H9 (cell line): ENCODE results near the gene RRBP1. TPM values are rescaled to one million over a fixed set of nuclear protein-coding genes. Genes with fewer than 3 reads are reported as not detected.

Experiments used
- DNase-seq: peaks from one replicate; pipeline ENCODE4 v3.0.0-alpha.2; 2017
- H2AFZ ChIP-seq: one replicate; pipeline ENCODE4 v1.6.1; 2013; ENCODE audit warnings: mild to moderate bottlenecking, low read length, control low read depth, moderate library complexity
- H2AK5ac ChIP-seq: 2 replicates; pipeline ENCODE4 v1.6.1; 2013; ENCODE audit warnings: low read length, control low read depth, mixed read lengths; ENCODE audit not compliant: insufficient read length
- H2BK120ac ChIP-seq: one replicate; pipeline ENCODE4 v1.6.1; 2013; ENCODE audit warnings: low read depth, mild to moderate bottlenecking, low read length, control low read depth, inconsistent platforms; ENCODE audit not compliant: poor library complexity, severe bottlenecking
- H2BK12ac ChIP-seq: 2 replicates; pipeline ENCODE4 v1.6.1; 2013; ENCODE audit warnings: low read length, control low read depth, mixed read lengths, low read depth; ENCODE audit not compliant: insufficient read length
- H2BK15ac ChIP-seq: 2 replicates; pipeline ENCODE4 v1.6.1; 2013; ENCODE audit warnings: low read depth, low read length, control low read depth
- H2BK20ac ChIP-seq: one replicate; pipeline ENCODE4 v1.6.1; 2013; ENCODE audit warnings: low read depth, mild to moderate bottlenecking, low read length, control low read depth, inconsistent platforms; ENCODE audit not compliant: poor library complexity, severe bottlenecking
- H2BK5ac ChIP-seq: 2 replicates; pipeline ENCODE4 v1.6.1; 2013; ENCODE audit warnings: low read length, control low read depth, mixed read lengths; ENCODE audit not compliant: insufficient read length
- H3K14ac ChIP-seq: 2 replicates; pipeline ENCODE4 v1.6.1; 2013; ENCODE audit warnings: low read length, control low read depth; ENCODE audit not compliant: insufficient read depth
- H3K18ac ChIP-seq: 2 replicates; pipeline ENCODE4 v1.6.1; 2013; ENCODE audit warnings: low read depth, mild to moderate bottlenecking, mixed read lengths, low read length, control low read depth; ENCODE audit not compliant: insufficient read length
- H3K23ac ChIP-seq: 2 replicates; pipeline ENCODE4 v1.6.1; 2013; ENCODE audit warnings: low read length, control low read depth, mixed read lengths, low read depth; ENCODE audit not compliant: insufficient read length
- H3K23me2 ChIP-seq: 2 replicates; pipeline ENCODE4 v1.6.1; 2013; ENCODE audit warnings: low read depth, mild to moderate bottlenecking, mixed read lengths, low read length, control low read depth; ENCODE audit not compliant: insufficient read length, poor library complexity, severe bottlenecking
- H3K27ac ChIP-seq: 2 replicates; pipeline ENCODE4 v1.5.1; 2013; ENCODE audit warnings: low read length, control low read depth, mixed read lengths, low read depth; ENCODE audit not compliant: insufficient read length
- H3K27me3 ChIP-seq: 2 replicates; pipeline ENCODE4 v1.6.1; 2013; ENCODE audit warnings: low read length, control low read depth, inconsistent platforms; ENCODE audit not compliant: insufficient read depth
- H3K4ac ChIP-seq: 2 replicates; pipeline ENCODE4 v1.6.1; 2013; ENCODE audit warnings: low read depth, mild to moderate bottlenecking, control low read depth, inconsistent platforms, low read length, moderate library complexity
- H3K4me1 ChIP-seq: 2 replicates; pipeline ENCODE4 v1.6.1; 2013; ENCODE audit warnings: low read length, control low read depth, inconsistent platforms; ENCODE audit not compliant: insufficient read depth
- H3K4me2 ChIP-seq: 2 replicates; pipeline ENCODE4 v1.6.1; 2013; ENCODE audit warnings: low read length, control low read depth, mixed read lengths; ENCODE audit not compliant: insufficient read length, insufficient read depth
- H3K56ac ChIP-seq: 2 replicates; pipeline ENCODE4 v1.6.1; 2013; ENCODE audit warnings: low read depth, mild to moderate bottlenecking, mixed read lengths, low read length, control low read depth; ENCODE audit not compliant: insufficient read length
- H3K79me1 ChIP-seq: 2 replicates; pipeline ENCODE4 v1.6.1; 2013; ENCODE audit warnings: low read depth, mild to moderate bottlenecking, moderate library complexity, low read length, control low read depth, inconsistent platforms; ENCODE audit not compliant: insufficient read depth, poor library complexity, severe bottlenecking
- H3K79me2 ChIP-seq: 2 replicates; pipeline ENCODE4 v1.6.1; 2013; ENCODE audit warnings: low read length, control low read depth, inconsistent platforms; ENCODE audit not compliant: insufficient read depth
- H3K9ac ChIP-seq: 2 replicates; pipeline ENCODE4 v1.6.1; 2013; ENCODE audit warnings: low read length, control low read depth, mixed read lengths; ENCODE audit not compliant: insufficient read length; ENCODE audit errors: extremely low read depth
- H3K9me3 ChIP-seq: one replicate; pipeline ENCODE4 v1.6.1; 2013; ENCODE audit warnings: low read depth, low read length, inconsistent platforms; ENCODE audit not compliant: control insufficient read depth
- H3T11ph ChIP-seq: one replicate; pipeline ENCODE4 v1.6.1; 2013; ENCODE audit warnings: mild to moderate bottlenecking, low read length, control low read depth, inconsistent platforms
- H4K20me1 ChIP-seq: one replicate; pipeline ENCODE4 v1.6.1; 2013; ENCODE audit not compliant: control insufficient read depth, insufficient read length, insufficient read depth
- H4K5ac ChIP-seq: 2 replicates; pipeline ENCODE4 v1.6.1; 2013; ENCODE audit warnings: low read depth, mild to moderate bottlenecking, mixed read lengths, low read length, control low read depth; ENCODE audit not compliant: insufficient read length
- H4K8ac ChIP-seq: replicated peaks from 2 replicates; pipeline ENCODE4 v1.6.1; 2013; ENCODE audit warnings: low read length, control low read depth, mixed read lengths, low read depth; ENCODE audit not compliant: insufficient read length
- H4K91ac ChIP-seq: 2 replicates; pipeline ENCODE4 v1.6.1; 2013; ENCODE audit warnings: low read depth, mild to moderate bottlenecking, moderate library complexity, mixed read lengths, low read length, control low read depth; ENCODE audit not compliant: insufficient read length
- H3K27ac Mint-ChIP-seq, 3 experiments: 2 replicates in 2 of 3; 3 replicates in 1 of 3; pipeline ENCODE4 v1.8.0; 2020 to 2021; ENCODE audit warnings: mixed read lengths in 3 of 3, mild to moderate bottlenecking in 1 of 3, moderate library complexity in 1 of 3
- H3K27me3 Mint-ChIP-seq: 2 replicates; pipeline ENCODE4 v1.8.0; 2021; ENCODE audit warnings: low read depth, mild to moderate bottlenecking, moderate library complexity, mixed read lengths
- H3K36me3 Mint-ChIP-seq, 3 experiments: 2 replicates in 2 of 3; 3 replicates in 1 of 3; pipeline ENCODE4 v1.8.0; 2020 to 2021; ENCODE audit warnings: low read depth in 3 of 3, mixed read lengths in 3 of 3; ENCODE audit not compliant: insufficient read depth in 1 of 3
- H3K4me1 Mint-ChIP-seq, 2 experiments: 2 replicates each; pipeline ENCODE4 v1.8.0; 2020; ENCODE audit warnings: mixed read lengths in 2 of 2
- H3K4me3 Mint-ChIP-seq, 2 experiments: 2 replicates in 1 of 2; 3 replicates in 1 of 2; pipeline ENCODE4 v1.8.0; 2020 to 2021; ENCODE audit warnings: mild to moderate bottlenecking in 2 of 2, mixed read lengths in 2 of 2, moderate library complexity in 1 of 2
- H3K9me3 Mint-ChIP-seq, 2 experiments: 2 replicates in 1 of 2; 3 replicates in 1 of 2; pipeline ENCODE4 v1.8.0; 2020; ENCODE audit warnings: mild to moderate bottlenecking in 2 of 2, mixed read lengths in 2 of 2, moderate library complexity in 1 of 2
- CTCF ChIP-seq: fragments of 200-600 bp; sonication (generic); conservative IDR thresholded peaks from 3 replicates; pipeline ENCODE4 v1.8.0; 2021; ENCODE audit warnings: antibody characterized with exemption, mild to moderate bottlenecking
- WGBS: extraction: QIAGEN DNeasy Blood & Tissue Kit; methylation state at CpG from one replicate; pipeline ENCODE4 v1.1.7; 2013; ENCODE audit warnings: missing lambda C conversion rate, low lambda C conversion rate, mixed read lengths; ENCODE audit not compliant: insufficient read length; ENCODE audit errors: extremely low coverage; 5-methylcytosine and 5-hydroxymethylcytosine counted together
- total RNA-seq: library from RNA; stranded (reverse); gene quantifications from 2 replicates; pipeline ENCODE4 v1.2.1, GENCODE V29; 2021

The RRBP1 gene
- total RNA-seq, 1 experiment from 2014 or later, result 97.8 TPM

DNA sequence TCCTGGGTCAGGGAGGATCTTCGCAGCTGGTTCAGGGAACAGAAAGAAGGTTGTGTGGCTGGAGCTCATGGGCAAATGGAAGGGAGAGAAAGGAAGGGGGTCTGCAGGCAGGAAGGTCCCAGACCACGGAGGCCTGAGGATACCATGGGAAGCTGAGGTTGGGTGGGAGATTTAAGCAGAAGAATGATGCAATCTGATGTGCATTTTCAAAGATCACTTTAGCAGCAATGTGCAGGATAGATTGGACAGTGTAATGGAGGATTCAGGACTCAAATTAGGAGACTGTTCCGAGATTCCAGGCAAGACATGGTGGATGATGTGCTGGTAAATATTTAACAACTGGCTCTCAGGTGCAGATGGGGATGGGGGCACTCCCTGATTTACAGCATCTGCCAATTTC, 5.8 kb upstream of the RRBP1 start:
- Mint-ChIP-seq H3K9me3 (peaks cover 7 to 17% of the 10 kb centered on the region in 2 experiments; a peak in 4 of 5 replicates), H3K27ac (no peak overlapping the region), H3K36me3 (peaks cover 0 to 3% (median 0%) of the 10 kb centered on the region in 3 experiments; a peak in 1 of 7 replicates), H3K27me3 (peaks cover 36% of the 10 kb centered on the region), H3K4me1 (peaks cover 5 to 9% of the 10 kb centered on the region in 2 experiments), H3K4me3 (no peak overlapping the region)
- H2BK12ac ChIP-seq, result no peak overlapping the region
- no peak overlapping the region for H3K14ac ChIP-seq
- no peak overlapping the region for H3K18ac ChIP-seq
- no peak overlapping the region for H2AK5ac ChIP-seq
- H2BK5ac ChIP-seq, result no peak overlapping the region
- H2BK15ac ChIP-seq, result no peak overlapping the region
- peaks cover 2% of the 10 kb centered on the region for H3K23me2 ChIP-seq
- no peaks in the 10 kb centered on the region; the same call in 1 of the 2 replicates for H3K4me1 ChIP-seq
- no peak for DNase-seq
- H2BK20ac ChIP-seq, result no peak overlapping the region
- WGBS, result no CpG with 5 or more reads among the region's 3 CpGs
- no peak overlapping the region for H4K91ac ChIP-seq
- H3K4me2 ChIP-seq, result no peak overlapping the region
- no peak overlapping the region for H3K56ac ChIP-seq
- H3K4ac ChIP-seq, result no peak overlapping the region
- H3K27ac ChIP-seq, result no peak overlapping the region
- no peaks in the 10 kb centered on the region for H3K27me3 ChIP-seq
- H4K8ac ChIP-seq, result no peak overlapping the region
- no peak overlapping the region for H2AFZ ChIP-seq
- H3K9ac ChIP-seq, result no peak overlapping the region
- no peak overlapping the region for H4K5ac ChIP-seq
- no peaks in the 10 kb centered on the region for H3K79me2 ChIP-seq
- no peaks in the 10 kb centered on the region for H3K79me1 ChIP-seq
- TF ChIP-seq CTCF, result no peak
- no peaks in the 10 kb centered on the region for H3K9me3 ChIP-seq
- H2BK120ac ChIP-seq, result no peak overlapping the region
- no peak overlapping the region for H3K23ac ChIP-seq
- H4K20me1 ChIP-seq, result no peaks in the 10 kb centered on the region
- no peak overlapping the region for H3T11ph ChIP-seq
